DND-41 (cell line): ENCODE measurements around the gene ADD1.

Source experiments
- ATAC-seq: fragments of 200-7000 bp; cut with Tn5 transposase; 3 replicates; pipeline ENCODE4 v1.9.1; 2021; ENCODE audit warnings: low read depth; ENCODE audit not compliant: insufficient read depth
- DNase-seq: peaks from one replicate; pipeline ENCODE4 v3.0.0-alpha.2; 2020
- H2AFZ ChIP-seq: 2 replicates; pipeline ENCODE4 v1.6.0; 2012; ENCODE audit warnings: low read depth, low read length
- H3K27ac ChIP-seq: 2 replicates; pipeline ENCODE4 v1.5.1; 2012; ENCODE audit warnings: low read length, inconsistent platforms
- H3K27me3 ChIP-seq: fragments of 200-600 bp; sonication (generic); 2 replicates; pipeline ENCODE4 v1.6.0; 2012; ENCODE audit warnings: low read length, mild to moderate bottlenecking, inconsistent platforms; ENCODE audit not compliant: insufficient read depth, poor library complexity
- H3K36me3 ChIP-seq: 2 replicates; pipeline ENCODE4 v1.5.1; 2012; ENCODE audit warnings: low read length, inconsistent platforms; ENCODE audit not compliant: insufficient read depth
- H3K4me1 ChIP-seq: 2 replicates; pipeline ENCODE4 v1.5.1; 2012; ENCODE audit warnings: mild to moderate bottlenecking, low read length; ENCODE audit not compliant: insufficient read depth
- H3K4me2 ChIP-seq: 2 replicates; pipeline ENCODE4 v1.6.0; 2012; ENCODE audit warnings: mild to moderate bottlenecking, moderate library complexity, low read length, inconsistent platforms; ENCODE audit not compliant: insufficient read depth
- H3K4me3 ChIP-seq, 2 experiments: fragments of 200-600 bp in 1 of 2; shearing (Covaris generic) in 1 of 2; 2 replicates each; pipeline ENCODE4 v1.5.1; 2012 to 2016; ENCODE audit warnings: inconsistent platforms in 2 of 2, low read length in 2 of 2, mild to moderate bottlenecking in 2 of 2, low read depth in 1 of 2, moderate library complexity in 1 of 2
- H3K79me2 ChIP-seq: 2 replicates; pipeline ENCODE4 v1.6.0; 2012; ENCODE audit warnings: low read length, inconsistent platforms; ENCODE audit not compliant: insufficient read depth
- H3K9ac ChIP-seq: 2 replicates; pipeline ENCODE4 v1.6.0; 2012; ENCODE audit warnings: low read depth, mild to moderate bottlenecking, inconsistent platforms, low read length, moderate library complexity
- H3K9me3 ChIP-seq: 2 replicates; pipeline ENCODE4 v1.5.1; 2012; ENCODE audit warnings: low read length, moderate library complexity, mild to moderate bottlenecking, inconsistent platforms; ENCODE audit not compliant: insufficient read depth, severe bottlenecking
- H4K20me1 ChIP-seq: 2 replicates; pipeline ENCODE4 v1.6.0; 2012; ENCODE audit warnings: low read length; ENCODE audit not compliant: insufficient read depth
- CTCF ChIP-seq: IDR thresholded peaks from 2 replicates; pipeline ENCODE4 v1.5.1; 2012; ENCODE audit warnings: borderline replicate concordance, low read length, moderate library complexity, mild to moderate bottlenecking; ENCODE audit not compliant: poor library complexity, severe bottlenecking; ENCODE audit errors: extremely low read depth
- EZH2 ChIP-seq: IDR thresholded peaks from 3 replicates; pipeline ENCODE4 v1.6.1; 2012; ENCODE audit warnings: borderline replicate concordance, low read depth, mild to moderate bottlenecking, moderate library complexity, low read length, inconsistent platforms; ENCODE audit not compliant: severe bottlenecking

The ADD1 gene

DNA sequence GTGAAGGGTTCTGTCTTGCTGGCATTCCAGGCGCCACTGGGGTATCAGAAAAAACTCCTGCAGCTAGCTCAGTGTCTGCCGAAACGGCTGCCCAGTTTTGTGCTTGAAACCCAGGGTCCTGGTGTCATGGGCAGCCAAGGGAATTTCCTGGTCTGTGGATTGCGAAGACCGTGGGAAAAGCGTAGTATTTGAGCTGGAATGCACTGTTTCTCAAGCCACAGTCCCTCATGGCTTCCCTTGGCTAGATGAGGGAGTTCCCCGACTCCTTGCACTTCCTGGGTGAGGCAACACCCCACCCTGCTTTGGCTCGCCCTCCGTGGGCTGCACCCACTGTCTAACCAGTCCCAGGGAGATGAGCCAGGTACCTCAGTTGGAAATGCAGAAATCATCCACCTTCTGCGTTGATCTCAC is 79.5 kb downstream of the ADD1 start:
- Histone ChIP-seq H2AFZ (no peak overlapping the region), H3K4me3 (no peak overlapping the region), H3K27ac (no peak overlapping the region), H3K4me2 (no peak overlapping the region), H3K36me3 (peaks cover 56% of the 10 kb centered on the region), H3K79me2 (peaks cover 23% of the 10 kb centered on the region), H4K20me1 (peaks cover 21% of the 10 kb centered on the region; the same call in 1 of the 2 replicates), H3K9ac (no peak overlapping the region), H3K4me1 (no peaks in the 10 kb centered on the region), H3K27me3 (no peaks in the 10 kb centered on the region), H3K9me3 (no peaks in the 10 kb centered on the region)
- TF ChIP-seq CTCF: no peak
- TF ChIP-seq EZH2: no peak
- DNase-seq: no peak
- no peak for ATAC-seq

DNA sequence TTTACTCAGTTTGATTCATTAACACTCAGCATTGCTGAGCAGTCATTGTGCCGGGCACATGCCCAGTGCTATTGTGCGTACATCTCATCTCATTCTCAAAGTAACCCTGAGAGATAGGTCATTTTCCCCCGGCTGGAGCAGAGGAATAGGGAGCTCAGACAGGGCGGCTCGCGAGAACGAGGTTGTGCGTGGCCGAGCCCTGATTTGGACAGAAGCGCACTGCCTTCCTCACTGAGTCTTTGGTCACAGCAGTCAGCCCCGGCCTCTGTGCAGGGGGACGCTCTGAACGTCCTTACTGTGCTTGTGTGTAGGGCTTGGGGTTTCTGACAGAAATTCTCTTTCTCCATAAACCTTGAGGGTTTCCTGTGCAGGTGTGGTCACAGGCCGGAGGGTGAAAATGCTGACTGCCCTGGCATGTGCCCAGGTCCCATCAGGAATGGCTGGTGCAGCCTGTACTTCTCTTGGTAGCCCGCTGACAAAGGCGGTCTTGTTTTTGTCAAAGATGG is 80.1 kb downstream of the ADD1 start:
- no peak overlapping the region for H3K9ac ChIP-seq

DNA sequence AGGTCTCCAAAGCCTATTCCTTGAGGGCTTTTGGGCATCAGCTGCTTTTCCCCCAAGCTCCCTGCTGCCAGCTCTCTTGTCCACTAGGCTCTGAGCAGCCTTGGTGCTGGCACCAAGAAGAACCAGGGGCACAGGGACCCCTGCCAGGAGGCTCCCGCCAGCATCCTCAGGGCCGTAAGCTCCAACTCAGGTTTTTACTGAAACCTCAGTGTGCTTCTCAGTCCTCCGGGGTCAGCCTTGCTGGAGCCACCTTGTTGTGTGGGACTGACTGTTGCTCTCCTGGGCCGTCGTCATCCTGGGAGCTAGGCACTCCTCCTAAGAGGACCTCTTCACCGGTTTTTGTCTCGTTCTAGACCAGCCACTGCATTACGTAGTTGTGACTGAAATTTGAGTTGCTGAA is 80.6 kb downstream of the ADD1 start:
- Histone ChIP-seq H3K9ac (no peak overlapping the region), H3K4me2 (no peak overlapping the region), H3K27ac (no peak overlapping the region), H3K79me2 (peaks cover 17% of the 10 kb centered on the region), H3K27me3 (no peaks in the 10 kb centered on the region), H2AFZ (no peak overlapping the region), H3K9me3 (no peaks in the 10 kb centered on the region), H3K36me3 (peaks cover 65% of the 10 kb centered on the region), H4K20me1 (peaks cover 22% of the 10 kb centered on the region; the same call in 1 of the 2 replicates), H3K4me3 (no peak overlapping the region), H3K4me1 (no peaks in the 10 kb centered on the region)
- DNase-seq (no peak), ATAC-seq (no peak)
- TF ChIP-seq EZH2 (no peak), CTCF (no peak)

More for the DNA sequence above, 80.1 kb downstream of the ADD1 start:
- Histone ChIP-seq H3K9me3 (no peaks in the 10 kb centered on the region), H4K20me1 (peaks cover 21% of the 10 kb centered on the region; the same call in 1 of the 2 replicates), H3K27ac (no peak overlapping the region), H3K79me2 (peaks cover 21% of the 10 kb centered on the region), H3K4me3 (no peak overlapping the region), H3K27me3 (no peaks in the 10 kb centered on the region), H3K36me3 (peaks cover 60% of the 10 kb centered on the region), H3K4me2 (no peak overlapping the region), H2AFZ (no peak overlapping the region), H3K4me1 (no peaks in the 10 kb centered on the region)
- TF ChIP-seq EZH2 (no peak), CTCF (no peak)
- DNase-seq: no peak
- no peak for ATAC-seq
